Measurements from ENCODE around the gene MAD1L1. TPM values are rescaled to one million over a fixed set of nuclear protein-coding genes. Genes with fewer than 3 reads are reported as not detected.

Gene MAD1L1
- total RNA-seq, 6 experiments from 2014 or later, result 15.1 to 37.4 (median 20.5) TPM

GRCh38 chr7:1920266-1920681 lies 312.5 kb downstream of the MAD1L1 start:
- Histone ChIP-seq H3K4me3 (no peak overlapping the region), H3K4me1 (peaks cover 0 to 41% (median 20%) of the 10 kb centered on the region in 4 donors), H3K27me3 (no peaks in the 10 kb centered on the region), H3K36me3 (no peaks in the 10 kb centered on the region), H3K27ac (peak overlapping the region in 2 of 3 donors; percentile 61 to 82), H3K9me3 (no peaks in the 10 kb centered on the region)
- TF ChIP-seq, protein P1, sequence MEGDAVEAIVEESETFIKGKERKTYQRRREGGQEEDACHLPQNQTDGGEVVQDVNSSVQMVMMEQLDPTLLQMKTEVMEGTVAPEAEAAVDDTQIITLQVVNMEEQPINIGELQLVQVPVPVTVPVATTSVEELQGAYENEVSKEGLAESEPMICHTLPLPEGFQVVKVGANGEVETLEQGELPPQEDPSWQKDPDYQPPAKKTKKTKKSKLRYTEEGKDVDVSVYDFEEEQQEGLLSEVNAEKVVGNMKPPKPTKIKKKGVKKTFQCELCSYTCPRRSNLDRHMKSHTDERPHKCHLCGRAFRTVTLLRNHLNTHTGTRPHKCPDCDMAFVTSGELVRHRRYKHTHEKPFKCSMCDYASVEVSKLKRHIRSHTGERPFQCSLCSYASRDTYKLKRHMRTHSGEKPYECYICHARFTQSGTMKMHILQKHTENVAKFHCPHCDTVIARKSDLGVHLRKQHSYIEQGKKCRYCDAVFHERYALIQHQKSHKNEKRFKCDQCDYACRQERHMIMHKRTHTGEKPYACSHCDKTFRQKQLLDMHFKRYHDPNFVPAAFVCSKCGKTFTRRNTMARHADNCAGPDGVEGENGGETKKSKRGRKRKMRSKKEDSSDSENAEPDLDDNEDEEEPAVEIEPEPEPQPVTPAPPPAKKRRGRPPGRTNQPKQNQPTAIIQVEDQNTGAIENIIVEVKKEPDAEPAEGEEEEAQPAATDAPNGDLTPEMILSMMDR (IDR thresholded peaks at IDR 0.05), result no peak
- TF ChIP-seq POLR2A (IDR thresholded peaks at IDR 0.05), result no peak
- DNase-seq, result peak in 2 of 3 donors; percentile 29 to 57
- no peak for ATAC-seq
- intact Hi-C loops (cut with DNase I), result no loop called here
- 54% methylated on average over 12 of the region's 20 CpGs for WGBS (ENCODE audit: insufficient coverage, low coverage, low lambda C conversion rate, missing lambda C conversion rate)

DNA sequence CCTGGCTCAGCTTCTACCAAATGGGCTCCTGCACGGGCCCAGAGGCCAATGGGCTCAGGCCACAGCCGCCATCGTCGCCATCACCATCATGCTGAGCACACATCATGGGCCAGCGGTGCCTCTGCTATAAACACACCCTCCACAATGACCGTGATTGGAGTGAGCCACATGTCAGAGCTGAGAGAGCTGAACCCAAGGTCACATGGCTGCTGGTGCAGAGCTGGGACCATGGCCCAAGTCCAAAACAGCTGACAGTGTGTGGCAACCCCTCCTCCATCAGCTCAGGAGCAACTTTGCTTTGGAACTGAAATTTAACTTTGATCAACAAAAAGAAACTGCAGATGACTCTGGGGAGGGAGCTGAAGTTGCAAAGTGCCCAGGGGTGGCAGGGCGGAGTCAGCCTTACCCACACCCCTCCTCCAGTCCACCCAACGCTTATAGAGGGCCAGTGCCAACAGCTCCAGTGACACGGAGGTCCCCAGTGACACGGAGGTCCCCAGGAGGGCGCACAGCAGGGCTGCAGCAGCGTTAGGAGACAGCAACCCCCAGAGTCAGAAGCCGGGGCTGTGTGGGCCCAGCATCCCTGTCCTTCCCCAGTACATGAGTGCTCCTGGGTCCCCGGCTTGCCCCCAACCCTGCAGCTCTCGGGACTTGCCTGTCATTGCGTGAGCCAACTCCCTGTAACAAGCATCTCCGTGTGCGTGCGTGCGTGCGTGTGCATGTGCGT lies 313.0 kb downstream of the MAD1L1 start:
- H3K9me3 ChIP-seq, result no peaks in the 10 kb centered on the region
- TF ChIP-seq POLR2A (IDR thresholded peaks at IDR 0.05), result no peak
- TF ChIP-seq, protein P1 (IDR thresholded peaks at IDR 0.05), result no peak
- H3K27me3 ChIP-seq, result no peaks in the 10 kb centered on the region
- WGBS (ENCODE audit: insufficient coverage, low coverage, low lambda C conversion rate, missing lambda C conversion rate), result 23% methylated on average over 9 of the region's 22 CpGs
- H3K27ac ChIP-seq, result peak overlapping the region in 2 of 3 donors; percentile 64 to 82
- peaks cover 0 to 41% (median 20%) of the 10 kb centered on the region in 4 donors for H3K4me1 ChIP-seq
- H3K4me3 ChIP-seq, result no peak overlapping the region
- intact Hi-C loops (cut with DNase I), result no loop called here
- DNase-seq (peak; percentile 84 to 94 (median 90)), ATAC-seq (peak; percentile 72 to 82 (median 75))
- no peaks in the 10 kb centered on the region for H3K36me3 ChIP-seq

- intact Hi-C loops (cut with DNase I), result no loop called here
- Histone ChIP-seq H3K9me3 (no peaks in the 10 kb centered on the region), H3K4me1 (peaks cover 0 to 36% (median 18%) of the 10 kb centered on the region in 4 donors), H3K4me3 (no peak overlapping the region), H3K27me3 (no peaks in the 10 kb centered on the region), H3K27ac (peak overlapping the region in 2 of 3 donors; percentile 64 to 68), H3K36me3 (no peaks in the 10 kb centered on the region)
- ATAC-seq (no peak), DNase-seq (peak in 2 of 3 donors; percentile 27 to 56)
- WGBS (ENCODE audit: insufficient coverage, low coverage, low lambda C conversion rate, missing lambda C conversion rate), result 52% methylated on average over 3 of the region's 25 CpGs
- no peak for TF ChIP-seq POLR2A (IDR thresholded peaks at IDR 0.05)
- TF ChIP-seq, protein P1 (IDR thresholded peaks at IDR 0.05), result no peak
These were observed 313.7 kb downstream of the MAD1L1 start for GRCh38 chr7:1918881-1919525.

DNA sequence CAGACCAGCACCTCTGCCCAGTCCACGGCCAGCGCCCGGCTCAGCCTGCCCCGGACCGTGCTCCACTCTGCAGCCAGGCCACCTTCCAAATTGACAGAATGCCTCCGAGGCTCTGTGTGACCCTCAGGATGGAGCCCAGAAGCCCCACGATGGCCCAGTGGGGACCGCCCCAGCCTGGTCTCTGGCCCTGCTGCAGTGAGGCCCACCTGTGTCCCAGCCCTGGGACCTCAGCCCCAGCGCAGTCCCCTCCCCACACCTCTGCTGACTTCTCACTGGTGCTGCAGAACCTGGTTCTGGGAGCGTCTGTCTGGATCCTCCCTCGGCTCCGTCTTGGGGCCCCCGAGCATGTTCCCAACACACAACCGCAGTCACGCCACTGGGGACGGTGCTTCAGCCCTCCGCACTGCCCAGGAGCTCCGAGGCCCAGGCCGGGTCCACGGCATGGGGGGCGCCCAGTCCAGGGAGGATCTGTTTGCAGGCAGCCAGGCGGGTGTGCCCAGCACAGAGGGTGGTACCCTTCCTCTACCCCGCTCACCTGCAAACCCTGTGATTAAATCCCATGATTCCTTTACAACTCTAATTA lies 314.6 kb downstream of the MAD1L1 start:
- peaks cover 0 to 33% (median 15%) of the 10 kb centered on the region in 4 donors for H3K4me1 ChIP-seq

More for the DNA sequence above, 314.6 kb downstream of the MAD1L1 start:
- H3K4me3 ChIP-seq, result no peak overlapping the region
- ATAC-seq (no peak), DNase-seq (peak in 2 of 3 donors; percentile 22 to 48)
- TF ChIP-seq, protein P1 (IDR thresholded peaks at IDR 0.05), result no peak
- TF ChIP-seq POLR2A (IDR thresholded peaks at IDR 0.05), result no peak
- H3K27me3 ChIP-seq, result no peaks in the 10 kb centered on the region
- no peaks in the 10 kb centered on the region for H3K9me3 ChIP-seq
- intact Hi-C loops (cut with DNase I), result no loop called here
- H3K36me3 ChIP-seq, result no peaks in the 10 kb centered on the region
- no CpG with 5 or more reads among the region's 23 CpGs for WGBS (ENCODE audit: insufficient coverage, low coverage, low lambda C conversion rate, missing lambda C conversion rate)
- no peak overlapping the region for H3K27ac ChIP-seq
